ENCODE measurements around the gene MYH9.
A peak's percentile ranks its signal among the peaks of the same experiment; 100 is the strongest.
"Not testable (repeated sequence)": the region's sequence is repeated elsewhere in the genome, so short reads cannot be mapped to it uniquely, and the experiment has no call there.

Gene MYH9

DNA sequence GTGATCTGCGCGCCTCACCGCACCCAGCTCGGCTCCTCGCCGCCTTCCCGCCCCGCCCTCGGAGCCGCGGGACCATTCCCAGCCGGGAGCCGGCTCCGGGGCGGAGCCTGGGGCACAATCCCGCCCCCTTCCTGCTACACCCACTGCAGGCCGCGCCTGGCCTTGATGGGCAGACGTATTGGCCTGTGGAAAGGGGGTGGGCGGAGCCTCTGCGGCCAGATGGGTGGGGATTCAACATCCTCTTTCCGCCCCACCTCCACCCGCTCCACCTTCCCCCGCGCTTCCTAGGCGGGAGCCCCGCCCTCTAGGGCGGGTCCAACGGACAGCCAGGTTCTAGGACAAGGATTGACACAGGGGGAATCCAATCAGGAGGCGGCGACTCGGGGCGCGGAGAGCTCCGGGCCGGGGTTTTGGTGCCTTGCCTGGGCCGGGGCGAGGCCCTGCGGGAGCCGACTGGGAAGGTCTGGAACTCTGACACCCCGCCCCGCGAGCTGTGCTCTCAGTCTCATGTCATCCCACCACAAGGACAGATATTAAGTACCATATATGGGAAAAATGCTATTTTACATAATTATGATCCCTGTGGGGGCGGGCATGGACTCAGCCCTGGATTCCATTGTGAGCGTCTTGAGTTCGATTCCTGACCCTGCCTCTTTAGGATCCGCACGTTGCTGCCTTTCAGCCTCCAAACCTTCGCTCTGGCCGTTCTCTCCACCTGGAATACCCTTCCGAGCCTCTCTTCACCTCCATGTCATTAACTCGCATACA is at the start of gene MYH9:
MYH9 (minus strand) TSS at position 9 of the 768 bp plus-strand sequence. CDS start 38,731 bp downstream, outside the sequence.
- DNase-seq: peak; percentile 98

DNA sequence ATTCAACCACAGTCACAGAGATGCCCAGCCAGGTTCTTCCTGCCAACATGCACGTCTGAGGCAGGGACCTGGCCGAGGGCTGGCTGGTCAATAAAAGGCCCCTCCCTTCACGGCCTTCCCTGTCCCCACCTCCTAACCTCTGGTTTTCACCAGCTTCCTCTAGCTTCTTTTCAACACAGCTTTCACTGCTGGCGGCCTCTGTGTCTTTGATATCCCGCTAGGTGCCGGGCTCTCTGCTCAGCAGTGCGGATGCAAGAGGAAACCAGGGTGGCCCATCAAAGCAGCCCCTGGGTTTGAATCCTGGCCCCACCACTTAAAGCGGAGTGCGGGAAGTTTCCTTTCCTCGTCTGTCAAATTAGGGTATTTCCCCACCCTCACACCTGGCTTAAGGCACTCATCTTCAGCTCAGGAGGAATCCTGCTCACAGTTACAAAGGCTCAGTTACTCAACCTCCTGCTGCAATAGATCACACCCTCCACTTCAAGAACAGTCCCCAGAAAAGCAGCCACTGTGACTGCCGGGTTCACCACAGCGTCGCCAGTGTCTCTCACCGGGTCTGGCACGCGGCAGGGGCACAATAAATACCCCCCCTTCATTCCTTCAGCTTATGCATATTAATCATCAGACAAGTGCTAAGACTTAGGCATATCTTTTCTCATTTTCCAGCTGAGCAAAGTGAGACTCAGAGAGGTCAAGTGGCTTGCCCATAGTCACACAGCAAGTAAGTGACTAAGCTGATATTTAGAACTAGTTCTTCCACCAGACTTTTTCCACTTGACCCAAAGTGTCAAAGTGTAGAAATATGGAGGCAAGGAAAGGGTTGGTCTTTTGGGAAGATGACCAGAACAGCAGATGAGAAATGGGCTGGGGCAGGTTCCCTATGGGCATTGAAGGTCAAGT is 48.0 kb upstream of the MYH9 start:
- DNase-seq: peak; percentile 56

DNA sequence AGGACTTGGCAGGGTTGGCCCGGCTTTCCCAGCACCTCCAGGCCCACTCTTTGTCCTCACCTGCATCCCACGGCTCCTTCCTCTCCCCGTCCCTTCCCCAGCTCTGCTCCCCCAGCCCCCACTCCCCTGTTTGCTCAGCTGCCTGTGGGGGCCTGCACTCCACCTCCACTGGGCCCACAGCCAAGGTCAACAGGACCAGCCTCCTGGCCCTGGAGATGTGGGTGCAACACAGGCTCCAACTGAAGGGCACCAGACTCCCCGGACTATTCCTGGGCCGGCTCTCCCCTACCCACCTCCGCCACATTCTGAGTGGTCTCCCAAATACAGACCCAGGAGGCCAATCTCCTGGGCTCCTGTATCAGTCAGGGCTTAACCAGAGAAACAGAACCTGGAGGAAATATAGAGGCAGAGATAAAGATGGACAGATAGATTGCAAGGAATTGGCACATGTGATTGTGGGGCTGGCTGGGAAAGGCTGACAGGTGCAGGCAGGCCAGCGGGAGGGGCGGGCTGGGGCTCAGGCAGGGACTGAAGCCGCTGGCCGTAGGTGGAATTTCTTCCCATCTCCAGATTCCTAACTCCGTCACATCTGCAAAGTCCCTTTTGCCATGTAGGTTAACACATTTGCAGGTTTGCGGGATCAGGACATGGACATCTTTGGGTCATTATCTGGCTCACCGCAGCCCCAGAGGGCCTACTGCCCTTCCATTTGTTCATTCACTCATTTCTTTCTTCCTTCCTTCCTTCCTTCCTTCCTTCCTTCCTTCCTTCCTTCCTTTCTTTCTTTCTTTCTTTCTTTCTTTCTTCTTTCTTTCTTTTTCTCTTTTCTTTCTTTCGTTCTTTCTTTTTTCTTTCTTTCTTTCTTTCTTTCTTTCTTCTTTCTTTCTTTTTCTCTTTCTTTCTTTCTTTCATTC is 45.8 kb upstream of the MYH9 start:
- no peak for DNase-seq

DNA sequence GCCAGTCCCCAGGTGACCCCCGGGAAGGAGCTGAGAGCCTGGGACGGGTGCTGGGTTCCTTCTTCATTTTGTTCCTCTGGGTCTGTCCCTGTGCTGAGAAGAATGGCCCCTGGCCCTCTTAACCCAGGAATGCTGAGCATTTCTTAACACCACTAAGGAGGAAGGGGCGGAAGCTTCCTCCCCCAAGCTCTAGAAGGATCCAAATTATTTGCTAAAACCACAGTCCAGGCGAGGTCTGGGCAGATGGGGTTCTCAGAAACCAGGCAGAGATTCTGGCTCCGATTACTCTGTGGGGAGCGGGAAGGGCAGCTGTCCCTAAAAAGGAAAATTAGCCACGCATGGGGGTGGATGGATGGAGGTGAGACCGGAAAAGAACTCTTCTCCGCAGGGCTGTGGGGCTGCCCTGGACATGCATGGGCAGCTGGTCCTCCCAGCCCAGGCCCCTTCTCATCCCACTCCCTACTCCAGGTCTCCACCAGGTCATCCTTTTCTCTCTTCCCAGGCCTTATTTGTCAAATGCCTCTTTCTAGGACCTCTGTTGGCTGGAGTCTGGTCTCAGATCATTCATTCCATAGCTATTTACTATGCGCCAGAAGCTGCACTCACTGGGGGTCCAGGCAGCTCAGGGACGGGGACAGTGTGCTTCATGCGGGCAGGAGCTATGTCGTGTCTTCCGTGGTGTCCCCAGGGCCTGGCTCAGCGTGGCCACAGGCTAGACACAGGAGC is 45.0 kb upstream of the MYH9 start:
- DNase-seq: no peak

DNA sequence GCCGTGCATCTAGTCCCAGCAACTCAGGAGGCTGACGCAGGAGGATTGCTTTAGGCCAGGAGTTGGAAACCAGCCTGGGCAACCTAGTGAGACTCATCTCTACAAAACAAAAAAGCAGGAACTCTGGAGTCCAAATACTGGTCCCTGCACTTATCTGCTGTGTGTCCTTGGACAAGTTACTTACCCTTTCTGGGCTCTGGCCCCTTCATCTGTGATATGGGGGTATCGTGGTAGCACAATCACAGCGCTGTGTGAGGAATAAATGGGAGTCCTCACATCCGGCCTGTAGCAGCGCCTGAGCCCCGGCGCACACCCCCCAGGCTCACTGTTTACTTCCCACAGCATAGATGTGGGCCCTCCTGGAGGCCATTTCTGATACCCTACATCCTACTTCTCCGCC is 44.2 kb upstream of the MYH9 start:
- no peak for DNase-seq

DNA sequence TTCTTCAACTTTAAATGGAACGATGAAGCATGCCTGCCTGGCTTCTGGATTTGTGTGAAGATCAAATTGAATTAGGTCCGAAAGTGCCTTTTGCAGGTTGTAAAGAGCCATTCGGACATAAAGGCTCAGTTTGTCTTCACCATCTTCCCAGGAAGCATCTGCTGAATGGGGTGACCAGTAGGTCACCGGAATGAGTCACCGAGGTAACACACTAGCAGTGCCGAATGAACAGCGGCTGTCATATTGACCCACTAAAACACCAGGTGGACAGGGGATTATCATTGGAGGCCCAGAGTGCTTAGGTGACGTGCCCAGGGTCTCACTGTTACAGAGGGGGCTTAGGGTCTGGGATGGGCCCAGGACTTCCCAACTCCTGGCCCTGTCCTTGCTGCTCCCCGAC is 43.1 kb upstream of the MYH9 start:
- DNase-seq: no peak

DNA sequence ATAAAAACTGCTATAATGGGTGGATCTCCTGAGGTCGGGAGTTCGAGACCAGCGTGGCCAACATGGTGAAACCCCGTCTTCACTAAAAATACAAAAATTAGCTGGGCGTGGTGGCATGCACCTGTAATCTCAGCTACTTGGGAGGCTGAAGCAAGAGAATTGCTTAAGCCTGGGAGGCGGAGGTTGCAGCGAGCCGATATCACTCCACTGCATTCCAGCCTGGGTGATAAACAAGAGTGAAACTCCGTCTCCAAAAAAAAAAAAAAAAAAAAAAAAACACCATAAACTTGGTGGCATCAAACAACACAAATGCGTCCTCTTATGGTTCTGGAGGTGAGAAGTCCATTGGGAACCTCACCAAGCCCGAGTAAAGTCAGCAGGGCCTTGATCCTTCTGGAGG is 40.2 kb upstream of the MYH9 start:
- DNase-seq: not testable (repeated sequence)

DNA sequence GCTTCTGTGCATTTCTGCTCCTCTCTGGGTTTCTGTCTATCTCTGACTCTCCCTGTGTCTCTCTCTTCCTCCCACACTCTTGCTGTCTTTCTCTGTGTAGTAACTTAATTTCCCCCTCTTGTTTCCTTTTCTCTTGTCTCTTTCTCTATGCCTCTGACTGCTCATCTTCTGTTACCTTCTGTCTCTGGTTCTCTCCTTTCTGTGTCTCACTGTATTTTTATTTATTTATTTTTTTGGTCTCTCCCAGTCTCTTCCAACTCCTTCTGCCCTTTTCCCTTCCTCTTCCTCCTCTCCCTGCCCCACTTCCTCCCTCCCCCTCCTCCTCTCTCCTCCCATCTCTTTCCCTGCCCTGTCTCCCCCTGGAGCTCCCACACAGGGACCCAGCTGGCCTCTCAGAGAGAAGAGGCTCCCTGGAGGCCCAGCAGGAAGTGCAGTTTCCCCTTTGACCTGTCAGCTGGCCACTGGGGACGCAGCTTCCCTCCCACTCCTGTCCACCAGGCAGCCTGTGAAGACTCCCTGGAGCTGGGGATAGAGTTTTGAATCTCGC is 38.3 kb upstream of the MYH9 start:
- DNase-seq: no peak

DNA sequence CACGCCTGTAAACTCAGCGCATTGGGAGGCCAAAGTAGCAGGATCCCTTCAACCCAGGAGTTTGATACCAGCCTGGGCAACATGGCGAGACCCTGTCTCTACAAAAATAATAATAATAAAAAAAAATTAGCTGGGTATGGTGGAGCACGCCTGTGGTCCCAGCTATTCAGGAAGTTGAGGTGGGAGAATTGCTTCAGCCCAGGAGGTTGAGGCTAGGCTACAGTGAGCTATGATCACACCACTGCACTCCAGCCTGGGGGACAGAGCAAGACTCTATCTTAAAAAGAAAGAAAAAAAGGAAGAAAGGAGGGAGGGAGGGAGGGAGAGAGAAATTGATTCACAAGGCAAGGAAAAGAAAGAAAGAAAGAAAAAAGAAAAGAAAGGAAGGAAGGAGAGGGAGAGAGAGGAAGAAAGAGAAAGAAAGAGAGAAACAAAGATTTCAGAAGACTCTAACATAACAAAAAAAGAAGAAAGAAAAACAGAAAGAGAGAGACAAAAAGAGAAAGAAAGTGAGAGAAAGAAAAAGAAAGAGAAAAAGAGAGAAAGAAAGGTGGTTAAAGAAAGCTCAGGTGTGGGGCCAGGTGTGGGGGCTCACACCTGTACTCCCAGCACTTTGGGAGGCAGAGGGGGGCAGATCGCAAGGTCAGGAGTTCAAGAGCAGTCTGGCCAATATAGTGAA is 37.3 kb upstream of the MYH9 start:
- DNase-seq: no peak

DNA sequence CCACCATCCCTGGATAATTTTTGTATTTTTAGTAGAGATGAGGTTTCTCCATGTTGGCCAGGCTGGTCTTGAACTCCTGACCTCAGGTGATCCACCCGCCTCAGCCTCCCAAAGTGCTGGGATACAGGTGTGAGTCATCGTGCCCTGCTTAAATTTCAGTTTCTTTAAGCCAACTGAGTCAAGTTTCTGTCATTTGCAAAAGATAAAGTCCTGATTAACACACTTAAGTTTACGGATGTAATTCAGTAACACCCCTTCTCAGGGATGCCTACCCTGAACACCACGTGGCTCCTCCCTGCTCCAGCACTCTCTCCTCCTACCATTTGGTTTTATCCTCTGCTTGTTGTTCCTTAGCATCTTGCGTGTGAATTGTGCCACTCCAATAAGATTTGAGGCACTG is 36.7 kb upstream of the MYH9 start:
- not testable (repeated sequence) for DNase-seq

DNA sequence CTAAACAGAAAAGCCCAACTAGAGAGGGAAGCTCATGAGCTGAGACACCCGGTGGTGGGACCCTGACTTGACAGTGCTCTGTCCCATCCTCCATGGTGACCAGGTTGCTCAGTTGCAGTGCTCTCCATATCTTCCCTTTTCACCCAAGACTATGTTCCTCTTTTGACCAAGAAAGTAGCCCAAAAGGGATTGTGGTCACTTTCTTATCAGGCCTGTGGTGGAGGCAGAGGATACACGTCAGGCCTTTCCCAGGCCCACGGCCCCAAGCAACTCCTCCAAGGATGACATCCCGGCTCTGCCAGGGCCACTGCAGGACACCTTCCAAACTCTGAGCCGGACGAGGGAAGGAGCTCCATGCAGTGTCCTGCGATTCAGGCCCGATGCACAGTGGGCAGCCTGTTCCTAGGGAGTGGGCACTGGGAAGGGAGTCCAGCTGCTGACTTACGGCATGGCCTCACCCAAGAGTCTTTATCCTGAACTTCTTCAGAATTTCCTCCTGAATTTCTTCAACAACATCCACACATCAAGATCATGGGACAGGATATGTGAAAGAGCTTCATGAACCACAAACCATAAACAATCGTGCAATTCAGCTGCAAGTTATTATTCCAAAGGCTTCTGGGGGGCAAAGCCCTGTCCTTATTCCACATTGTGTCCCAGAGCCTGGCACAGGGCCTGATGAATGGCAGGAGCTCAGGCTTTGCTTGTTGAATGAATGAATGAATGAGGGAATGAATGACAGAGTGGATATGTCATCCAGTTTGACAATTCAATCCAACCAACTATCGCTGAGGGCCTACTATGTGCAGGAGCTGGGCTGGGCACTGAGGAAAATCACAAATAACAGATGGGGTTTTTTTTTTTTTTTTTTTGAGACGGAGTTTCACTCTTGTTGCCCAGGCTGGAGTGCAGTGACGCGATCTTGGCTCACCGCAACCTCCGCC is 36.0 kb upstream of the MYH9 start:
- no peak for DNase-seq

DNA sequence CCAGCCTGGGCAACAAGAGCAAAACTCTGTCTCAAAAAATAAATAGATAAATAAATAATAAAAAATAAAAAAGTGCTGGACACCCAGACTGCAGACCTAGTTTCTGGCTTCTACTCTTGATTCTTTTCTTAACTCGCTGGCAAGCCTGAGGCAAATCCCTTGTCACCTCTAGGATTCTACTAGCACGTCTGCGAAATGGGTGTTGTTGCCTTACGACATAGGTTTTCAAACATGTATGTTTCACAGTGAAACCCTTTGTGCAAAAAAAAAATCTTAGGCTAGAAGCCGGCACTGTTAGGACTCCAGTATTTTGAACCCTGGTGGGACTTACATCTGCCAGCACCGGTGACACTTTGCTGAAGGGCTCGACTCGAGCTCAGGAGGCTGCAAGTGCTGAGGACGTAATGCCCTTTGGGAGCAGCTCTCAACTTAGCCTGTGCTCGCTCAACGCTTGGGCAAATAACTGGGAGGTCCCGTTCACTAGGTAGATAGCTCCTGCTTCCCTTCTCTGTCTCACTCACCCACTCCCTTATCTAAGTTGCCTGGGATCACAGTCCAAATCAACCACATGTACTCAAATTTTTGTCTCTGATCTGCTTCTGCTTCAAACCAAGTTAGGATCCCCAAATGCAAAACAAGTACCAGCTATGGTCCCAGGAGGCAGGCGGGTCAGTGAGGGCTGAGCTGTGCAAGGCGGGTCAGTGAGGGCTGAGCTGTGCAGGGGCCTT is 34.7 kb upstream of the MYH9 start:
- no peak for DNase-seq

DNA sequence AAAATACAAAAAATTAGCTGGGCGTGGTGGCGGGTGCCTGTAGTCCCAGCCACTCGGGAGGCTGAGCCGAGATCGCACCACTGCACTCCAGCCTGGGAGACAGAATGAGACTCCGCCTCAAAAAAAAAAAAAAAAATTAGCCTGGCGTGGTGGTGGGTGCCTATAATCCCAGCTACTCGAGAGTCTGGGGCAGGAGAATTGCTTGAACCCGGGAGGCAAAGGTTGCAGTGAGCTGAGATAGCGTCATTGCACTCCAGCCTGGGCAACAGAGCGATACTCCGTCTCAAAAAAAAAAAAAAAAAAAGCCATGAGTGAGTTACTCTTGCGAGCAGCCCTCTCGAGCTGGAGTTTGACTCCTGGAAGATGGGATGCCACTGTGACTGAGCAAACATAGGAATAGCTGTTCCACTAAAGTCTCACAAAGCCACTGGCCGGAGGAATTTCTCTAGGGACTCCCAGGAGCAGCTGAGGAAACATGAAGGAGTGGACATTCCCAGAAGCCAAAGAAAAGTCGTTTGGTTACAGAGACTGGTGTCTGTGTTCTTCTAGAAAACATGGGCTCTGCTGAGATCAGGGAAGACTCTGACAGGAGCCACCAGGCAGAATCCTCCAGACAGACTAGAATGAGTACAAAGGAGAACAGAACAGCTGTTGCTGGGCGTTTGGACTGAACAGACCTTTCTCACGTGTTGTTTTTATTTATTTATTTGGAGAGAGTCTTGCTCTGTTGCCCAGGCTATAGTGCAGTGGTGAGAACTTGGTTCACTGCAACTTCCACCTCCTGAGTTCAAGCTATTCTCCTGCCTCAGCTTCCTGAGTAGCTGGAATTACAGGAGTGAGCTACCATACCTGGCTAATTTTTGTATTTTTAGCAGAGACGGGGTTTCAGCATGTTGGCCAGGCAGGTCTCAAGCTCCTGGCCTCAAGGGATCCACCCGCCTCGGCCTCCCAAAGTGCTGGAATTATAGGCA is 32.4 kb upstream of the MYH9 start:
- DNase-seq: no peak

DNA sequence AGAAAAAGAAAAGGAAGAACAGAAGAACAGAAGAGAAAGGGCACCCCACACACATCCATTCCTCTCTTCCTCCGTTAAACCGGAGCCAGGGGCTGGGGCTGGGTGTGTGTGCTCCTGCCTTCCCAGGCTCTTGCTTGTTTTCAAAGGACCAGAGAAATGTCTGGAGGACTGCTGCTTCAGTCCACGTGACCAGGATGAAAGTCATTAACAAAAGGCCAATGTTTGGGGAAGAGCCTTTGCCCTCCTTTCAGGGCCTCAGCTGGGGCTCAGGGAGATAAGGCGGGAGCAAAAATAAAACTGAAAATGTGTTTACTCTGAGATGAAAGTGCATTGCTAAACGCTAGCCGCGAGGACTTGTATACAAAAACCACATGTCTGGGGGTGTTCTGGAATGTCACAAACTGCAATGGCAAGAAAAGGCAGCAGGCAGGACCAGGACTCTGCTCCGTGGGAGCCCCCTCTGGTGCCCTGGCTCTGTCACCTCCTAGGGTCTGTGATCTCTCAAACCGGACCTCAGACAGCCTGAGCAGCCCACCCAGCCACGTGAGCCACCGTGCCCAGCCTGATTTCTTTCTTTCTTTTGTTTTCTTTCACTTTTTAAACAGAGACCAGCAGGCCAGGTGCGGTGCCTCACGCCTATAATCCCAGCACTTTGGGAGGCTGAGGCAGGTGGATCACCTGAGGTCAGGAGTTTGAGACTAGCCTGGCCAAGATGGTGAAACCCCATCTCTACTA is 31.6 kb upstream of the MYH9 start:
- DNase-seq: no peak

DNA sequence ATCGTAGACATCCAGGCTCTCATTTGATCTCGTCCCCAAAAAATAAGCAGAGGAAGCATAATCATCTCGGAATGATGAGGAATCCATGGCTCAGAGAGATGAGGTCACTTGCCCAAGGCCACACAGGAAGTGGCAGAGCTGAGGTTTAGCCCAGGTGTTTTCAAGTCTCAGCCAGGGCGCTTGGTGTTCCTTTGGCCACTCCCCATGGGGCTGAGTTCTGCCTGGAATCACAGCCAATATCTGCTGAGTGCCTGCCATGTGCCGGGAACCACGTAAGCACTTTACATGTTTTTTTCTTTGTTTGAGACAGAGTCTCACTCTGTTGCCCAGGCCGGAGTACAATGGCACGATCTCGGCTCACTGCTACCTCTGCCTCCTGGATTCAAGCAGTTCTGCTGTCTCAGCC is 29.5 kb upstream of the MYH9 start:
- DNase-seq: no peak

DNA sequence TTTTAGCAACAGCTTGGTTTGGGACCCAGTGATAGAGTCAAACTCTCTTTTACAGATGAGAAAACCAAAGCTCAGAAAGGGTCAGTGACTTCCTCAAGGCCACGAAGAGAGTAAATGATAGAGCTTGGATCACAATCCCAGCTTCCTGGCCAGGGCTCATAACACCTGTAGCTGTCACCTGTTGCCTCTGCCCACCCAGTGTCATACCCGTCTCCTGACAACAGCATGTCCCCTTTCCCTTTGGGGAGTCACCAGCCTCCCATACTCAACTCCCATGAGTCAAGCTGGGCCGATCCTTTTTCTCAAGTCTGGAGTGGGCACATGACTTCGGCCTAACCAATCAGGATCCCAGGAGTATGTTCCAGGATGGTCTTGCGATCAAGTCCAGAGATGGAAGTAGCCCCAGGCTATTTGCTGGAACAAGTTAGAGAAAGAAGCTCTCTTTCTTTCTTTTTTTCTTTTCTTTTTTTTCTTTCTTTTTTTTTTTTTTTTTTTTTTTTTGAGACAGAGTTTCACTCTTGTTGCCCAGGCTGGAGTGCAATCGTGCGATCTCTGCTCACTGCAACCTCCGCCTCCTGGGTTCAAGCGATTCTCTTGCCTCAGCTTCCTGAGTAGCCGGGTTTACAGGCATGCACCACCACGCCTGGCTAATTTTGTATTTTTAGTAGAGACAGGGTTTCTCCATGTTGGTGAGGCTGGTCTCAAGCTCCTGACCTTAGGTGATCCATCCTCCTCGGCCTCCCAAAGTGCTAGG is 27.8 kb upstream of the MYH9 start:
- no peak for DNase-seq

Measured in activated CD4-positive, CD25-positive, alpha-beta regulatory T cell treated with anti-CD3 and anti-CD28 coated beads, Interleukin-2, amount 50 U/mL, for 72 hours (primary cell).